ENCODE data around the gene LPP.

DNA sequence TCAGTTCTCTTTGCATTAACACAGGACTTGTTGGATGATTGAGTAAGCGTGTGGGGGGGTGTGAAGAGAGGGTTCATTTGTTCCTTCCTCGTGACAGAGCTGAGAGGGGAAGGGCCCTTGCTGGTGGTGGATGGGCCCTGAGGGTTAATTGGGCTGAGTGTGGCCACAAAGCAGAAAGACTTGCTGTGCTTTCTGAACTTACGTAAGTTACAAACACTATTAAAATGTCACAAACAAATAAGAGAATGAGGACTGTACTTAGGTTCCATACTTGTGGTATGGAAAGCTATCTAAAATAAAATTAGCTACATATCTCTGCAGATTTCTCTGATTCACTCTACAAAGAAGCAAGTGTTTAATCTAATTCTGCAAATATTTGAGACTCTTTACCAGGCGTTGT, 231.3 kb downstream of the LPP start:
- TF ChIP-seq POLR2A (IDR thresholded peaks at IDR 0.05; ENCODE audit: insufficient read depth in 1 of 2, low read depth in 2 of 2, low read length in 2 of 2), result no peak
- TF ChIP-seq, protein P1, sequence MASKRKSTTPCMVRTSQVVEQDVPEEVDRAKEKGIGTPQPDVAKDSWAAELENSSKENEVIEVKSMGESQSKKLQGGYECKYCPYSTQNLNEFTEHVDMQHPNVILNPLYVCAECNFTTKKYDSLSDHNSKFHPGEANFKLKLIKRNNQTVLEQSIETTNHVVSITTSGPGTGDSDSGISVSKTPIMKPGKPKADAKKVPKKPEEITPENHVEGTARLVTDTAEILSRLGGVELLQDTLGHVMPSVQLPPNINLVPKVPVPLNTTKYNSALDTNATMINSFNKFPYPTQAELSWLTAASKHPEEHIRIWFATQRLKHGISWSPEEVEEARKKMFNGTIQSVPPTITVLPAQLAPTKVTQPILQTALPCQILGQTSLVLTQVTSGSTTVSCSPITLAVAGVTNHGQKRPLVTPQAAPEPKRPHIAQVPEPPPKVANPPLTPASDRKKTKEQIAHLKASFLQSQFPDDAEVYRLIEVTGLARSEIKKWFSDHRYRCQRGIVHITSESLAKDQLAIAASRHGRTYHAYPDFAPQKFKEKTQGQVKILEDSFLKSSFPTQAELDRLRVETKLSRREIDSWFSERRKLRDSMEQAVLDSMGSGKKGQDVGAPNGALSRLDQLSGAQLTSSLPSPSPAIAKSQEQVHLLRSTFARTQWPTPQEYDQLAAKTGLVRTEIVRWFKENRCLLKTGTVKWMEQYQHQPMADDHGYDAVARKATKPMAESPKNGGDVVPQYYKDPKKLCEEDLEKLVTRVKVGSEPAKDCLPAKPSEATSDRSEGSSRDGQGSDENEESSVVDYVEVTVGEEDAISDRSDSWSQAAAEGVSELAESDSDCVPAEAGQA (IDR thresholded peaks at IDR 0.05; ENCODE audit: low read depth), result no peak
- TF ChIP-seq, protein P1 (CRISPR knock-in tag; IDR thresholded peaks at IDR 0.05; ENCODE audit: borderline replicate concordance), result no peak
- TF ChIP-seq, protein P2, sequence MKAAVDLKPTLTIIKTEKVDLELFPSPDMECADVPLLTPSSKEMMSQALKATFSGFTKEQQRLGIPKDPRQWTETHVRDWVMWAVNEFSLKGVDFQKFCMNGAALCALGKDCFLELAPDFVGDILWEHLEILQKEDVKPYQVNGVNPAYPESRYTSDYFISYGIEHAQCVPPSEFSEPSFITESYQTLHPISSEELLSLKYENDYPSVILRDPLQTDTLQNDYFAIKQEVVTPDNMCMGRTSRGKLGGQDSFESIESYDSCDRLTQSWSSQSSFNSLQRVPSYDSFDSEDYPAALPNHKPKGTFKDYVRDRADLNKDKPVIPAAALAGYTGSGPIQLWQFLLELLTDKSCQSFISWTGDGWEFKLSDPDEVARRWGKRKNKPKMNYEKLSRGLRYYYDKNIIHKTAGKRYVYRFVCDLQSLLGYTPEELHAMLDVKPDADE (CRISPR knock-in tag; IDR thresholded peaks at IDR 0.05), result no peak
- TF ChIP-seq, protein P3, sequence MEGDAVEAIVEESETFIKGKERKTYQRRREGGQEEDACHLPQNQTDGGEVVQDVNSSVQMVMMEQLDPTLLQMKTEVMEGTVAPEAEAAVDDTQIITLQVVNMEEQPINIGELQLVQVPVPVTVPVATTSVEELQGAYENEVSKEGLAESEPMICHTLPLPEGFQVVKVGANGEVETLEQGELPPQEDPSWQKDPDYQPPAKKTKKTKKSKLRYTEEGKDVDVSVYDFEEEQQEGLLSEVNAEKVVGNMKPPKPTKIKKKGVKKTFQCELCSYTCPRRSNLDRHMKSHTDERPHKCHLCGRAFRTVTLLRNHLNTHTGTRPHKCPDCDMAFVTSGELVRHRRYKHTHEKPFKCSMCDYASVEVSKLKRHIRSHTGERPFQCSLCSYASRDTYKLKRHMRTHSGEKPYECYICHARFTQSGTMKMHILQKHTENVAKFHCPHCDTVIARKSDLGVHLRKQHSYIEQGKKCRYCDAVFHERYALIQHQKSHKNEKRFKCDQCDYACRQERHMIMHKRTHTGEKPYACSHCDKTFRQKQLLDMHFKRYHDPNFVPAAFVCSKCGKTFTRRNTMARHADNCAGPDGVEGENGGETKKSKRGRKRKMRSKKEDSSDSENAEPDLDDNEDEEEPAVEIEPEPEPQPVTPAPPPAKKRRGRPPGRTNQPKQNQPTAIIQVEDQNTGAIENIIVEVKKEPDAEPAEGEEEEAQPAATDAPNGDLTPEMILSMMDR (CRISPR knock-in tag; IDR thresholded peaks at IDR 0.05), result no peak
- TF ChIP-seq, protein P4, sequence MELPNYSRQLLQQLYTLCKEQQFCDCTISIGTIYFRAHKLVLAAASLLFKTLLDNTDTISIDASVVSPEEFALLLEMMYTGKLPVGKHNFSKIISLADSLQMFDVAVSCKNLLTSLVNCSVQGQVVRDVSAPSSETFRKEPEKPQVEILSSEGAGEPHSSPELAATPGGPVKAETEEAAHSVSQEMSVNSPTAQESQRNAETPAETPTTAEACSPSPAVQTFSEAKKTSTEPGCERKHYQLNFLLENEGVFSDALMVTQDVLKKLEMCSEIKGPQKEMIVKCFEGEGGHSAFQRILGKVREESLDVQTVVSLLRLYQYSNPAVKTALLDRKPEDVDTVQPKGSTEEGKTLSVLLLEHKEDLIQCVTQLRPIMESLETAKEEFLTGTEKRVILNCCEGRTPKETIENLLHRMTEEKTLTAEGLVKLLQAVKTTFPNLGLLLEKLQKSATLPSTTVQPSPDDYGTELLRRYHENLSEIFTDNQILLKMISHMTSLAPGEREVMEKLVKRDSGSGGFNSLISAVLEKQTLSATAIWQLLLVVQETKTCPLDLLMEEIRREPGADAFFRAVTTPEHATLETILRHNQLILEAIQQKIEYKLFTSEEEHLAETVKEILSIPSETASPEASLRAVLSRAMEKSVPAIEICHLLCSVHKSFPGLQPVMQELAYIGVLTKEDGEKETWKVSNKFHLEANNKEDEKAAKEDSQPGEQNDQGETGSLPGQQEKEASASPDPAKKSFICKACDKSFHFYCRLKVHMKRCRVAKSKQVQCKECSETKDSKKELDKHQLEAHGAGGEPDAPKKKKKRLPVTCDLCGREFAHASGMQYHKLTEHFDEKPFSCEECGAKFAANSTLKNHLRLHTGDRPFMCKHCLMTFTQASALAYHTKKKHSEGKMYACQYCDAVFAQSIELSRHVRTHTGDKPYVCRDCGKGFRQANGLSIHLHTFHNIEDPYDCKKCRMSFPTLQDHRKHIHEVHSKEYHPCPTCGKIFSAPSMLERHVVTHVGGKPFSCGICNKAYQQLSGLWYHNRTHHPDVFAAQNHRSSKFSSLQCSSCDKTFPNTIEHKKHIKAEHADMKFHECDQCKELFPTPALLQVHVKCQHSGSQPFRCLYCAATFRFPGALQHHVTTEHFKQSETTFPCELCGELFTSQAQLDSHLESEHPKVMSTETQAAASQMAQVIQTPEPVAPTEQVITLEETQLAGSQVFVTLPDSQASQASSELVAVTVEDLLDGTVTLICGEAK (IDR thresholded peaks at IDR 0.05), result no peak
- TF ChIP-seq, protein P4 (CRISPR knock-in tag; IDR thresholded peaks at IDR 0.05), result no peak
- no peak for TF ChIP-seq KLF9 (CRISPR knock-in tag; IDR thresholded peaks at IDR 0.05; ENCODE audit: low read depth)
- no peak for TF ChIP-seq FOSL1 (CRISPR knock-in tag; IDR thresholded peaks at IDR 0.05; ENCODE audit: borderline replicate concordance)
- TF ChIP-seq TMF1 (CRISPR knock-in tag; IDR thresholded peaks at IDR 0.05; ENCODE audit: low read depth), result no peak
- TF ChIP-seq, protein P5, sequence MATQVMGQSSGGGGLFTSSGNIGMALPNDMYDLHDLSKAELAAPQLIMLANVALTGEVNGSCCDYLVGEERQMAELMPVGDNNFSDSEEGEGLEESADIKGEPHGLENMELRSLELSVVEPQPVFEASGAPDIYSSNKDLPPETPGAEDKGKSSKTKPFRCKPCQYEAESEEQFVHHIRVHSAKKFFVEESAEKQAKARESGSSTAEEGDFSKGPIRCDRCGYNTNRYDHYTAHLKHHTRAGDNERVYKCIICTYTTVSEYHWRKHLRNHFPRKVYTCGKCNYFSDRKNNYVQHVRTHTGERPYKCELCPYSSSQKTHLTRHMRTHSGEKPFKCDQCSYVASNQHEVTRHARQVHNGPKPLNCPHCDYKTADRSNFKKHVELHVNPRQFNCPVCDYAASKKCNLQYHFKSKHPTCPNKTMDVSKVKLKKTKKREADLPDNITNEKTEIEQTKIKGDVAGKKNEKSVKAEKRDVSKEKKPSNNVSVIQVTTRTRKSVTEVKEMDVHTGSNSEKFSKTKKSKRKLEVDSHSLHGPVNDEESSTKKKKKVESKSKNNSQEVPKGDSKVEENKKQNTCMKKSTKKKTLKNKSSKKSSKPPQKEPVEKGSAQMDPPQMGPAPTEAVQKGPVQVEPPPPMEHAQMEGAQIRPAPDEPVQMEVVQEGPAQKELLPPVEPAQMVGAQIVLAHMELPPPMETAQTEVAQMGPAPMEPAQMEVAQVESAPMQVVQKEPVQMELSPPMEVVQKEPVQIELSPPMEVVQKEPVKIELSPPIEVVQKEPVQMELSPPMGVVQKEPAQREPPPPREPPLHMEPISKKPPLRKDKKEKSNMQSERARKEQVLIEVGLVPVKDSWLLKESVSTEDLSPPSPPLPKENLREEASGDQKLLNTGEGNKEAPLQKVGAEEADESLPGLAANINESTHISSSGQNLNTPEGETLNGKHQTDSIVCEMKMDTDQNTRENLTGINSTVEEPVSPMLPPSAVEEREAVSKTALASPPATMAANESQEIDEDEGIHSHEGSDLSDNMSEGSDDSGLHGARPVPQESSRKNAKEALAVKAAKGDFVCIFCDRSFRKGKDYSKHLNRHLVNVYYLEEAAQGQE (IDR thresholded peaks at IDR 0.05; ENCODE audit: borderline replicate concordance in 1 of 2, low read depth in 1 of 2, low read length in 2 of 2), result no peak
